ENCODE data around the gene GATAD2A. TPM values are rescaled to one million over a fixed set of nuclear protein-coding genes. Genes with fewer than 3 reads are reported as not detected.

Gene GATAD2A
- total and polyA plus RNA-seq, 2 of the 13 experiments (the other 11 are each of a cell fraction or from before 2014, with no cell fraction given) = 16.8 to 28.6 TPM

- no peak for TF ChIP-seq ZNF615 (CRISPR knock-in tag; IDR thresholded peaks at IDR 0.05; ENCODE audit: borderline replicate concordance)
- TF ChIP-seq HOMEZ (CRISPR knock-in tag; IDR thresholded peaks at IDR 0.05; ENCODE audit: low read depth) = 0 out of 2 replicates have a peak, but pooled peaks have one; percentile 57
- peak; percentile 100 for TF ChIP-seq RFXAP (CRISPR knock-in tag; IDR thresholded peaks at IDR 0.05; ENCODE audit: borderline replicate concordance)
- TF ChIP-seq ZFAT (CRISPR knock-in tag; conservative IDR thresholded peaks at IDR 0.05) = no peak
- no peak for TF ChIP-seq ZFP82 (CRISPR knock-in tag; IDR thresholded peaks at IDR 0.05; ENCODE audit: borderline replicate concordance)
- no peak for TF ChIP-seq ZNF484 (CRISPR knock-in tag; IDR thresholded peaks at IDR 0.05; ENCODE audit: borderline replicate concordance, low read depth)
- TF ChIP-seq ZNF33A (CRISPR knock-in tag; IDR thresholded peaks at IDR 0.05; ENCODE audit: borderline replicate concordance) = no peak
- no peak for TF ChIP-seq SMARCE1 (IDR thresholded peaks at IDR 0.05; ENCODE audit: borderline replicate concordance)
- TF ChIP-seq ZNF773 (CRISPR knock-in tag; IDR thresholded peaks at IDR 0.05; ENCODE audit: borderline replicate concordance) = no peak
- no peak for TF ChIP-seq PAX8 (CRISPR knock-in tag; IDR thresholded peaks at IDR 0.05; ENCODE audit: borderline replicate concordance)
- 0 out of 2 replicates have a peak, but pooled peaks have one; percentile 49 for TF ChIP-seq ZNF33B (CRISPR knock-in tag; IDR thresholded peaks at IDR 0.05)
- TF ChIP-seq ZNF20 (CRISPR knock-in tag; IDR thresholded peaks at IDR 0.05) = no peak
- peak; percentile 53; the same call in 1 of the 2 replicates for TF ChIP-seq SMAD1 (CRISPR knock-in tag; IDR thresholded peaks at IDR 0.05; ENCODE audit: borderline replicate concordance, low read depth)
- TF ChIP-seq, protein P1, sequence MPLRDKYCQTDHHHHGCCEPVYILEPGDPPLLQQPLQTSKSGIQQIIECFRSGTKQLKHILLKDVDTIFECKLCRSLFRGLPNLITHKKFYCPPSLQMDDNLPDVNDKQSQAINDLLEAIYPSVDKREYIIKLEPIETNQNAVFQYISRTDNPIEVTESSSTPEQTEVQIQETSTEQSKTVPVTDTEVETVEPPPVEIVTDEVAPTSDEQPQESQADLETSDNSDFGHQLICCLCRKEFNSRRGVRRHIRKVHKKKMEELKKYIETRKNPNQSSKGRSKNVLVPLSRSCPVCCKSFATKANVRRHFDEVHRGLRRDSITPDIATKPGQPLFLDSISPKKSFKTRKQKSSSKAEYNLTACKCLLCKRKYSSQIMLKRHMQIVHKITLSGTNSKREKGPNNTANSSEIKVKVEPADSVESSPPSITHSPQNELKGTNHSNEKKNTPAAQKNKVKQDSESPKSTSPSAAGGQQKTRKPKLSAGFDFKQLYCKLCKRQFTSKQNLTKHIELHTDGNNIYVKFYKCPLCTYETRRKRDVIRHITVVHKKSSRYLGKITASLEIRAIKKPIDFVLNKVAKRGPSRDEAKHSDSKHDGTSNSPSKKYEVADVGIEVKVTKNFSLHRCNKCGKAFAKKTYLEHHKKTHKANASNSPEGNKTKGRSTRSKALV (CRISPR knock-in tag; IDR thresholded peaks at IDR 0.05) = no peak
- TF ChIP-seq MED1 (CRISPR knock-in tag; IDR thresholded peaks at IDR 0.05) = no peak
- no peak for TF ChIP-seq TOPORS (CRISPR knock-in tag; IDR thresholded peaks at IDR 0.05)
- 0 out of 2 replicates have a peak, but pooled peaks have one; percentile 29 for TF ChIP-seq ZNF317 (CRISPR knock-in tag; IDR thresholded peaks at IDR 0.05)
- TF ChIP-seq ZNF407 (CRISPR knock-in tag; IDR thresholded peaks at IDR 0.05; ENCODE audit: not compliant biosample characterization) = no peak
Measured at GRCh38 chr19:19385131-19385895, 20.2 kb upstream of the GATAD2A start (continued).
